ENCODE data around the gene SLC34A3.

Gene SLC34A3

DNA sequence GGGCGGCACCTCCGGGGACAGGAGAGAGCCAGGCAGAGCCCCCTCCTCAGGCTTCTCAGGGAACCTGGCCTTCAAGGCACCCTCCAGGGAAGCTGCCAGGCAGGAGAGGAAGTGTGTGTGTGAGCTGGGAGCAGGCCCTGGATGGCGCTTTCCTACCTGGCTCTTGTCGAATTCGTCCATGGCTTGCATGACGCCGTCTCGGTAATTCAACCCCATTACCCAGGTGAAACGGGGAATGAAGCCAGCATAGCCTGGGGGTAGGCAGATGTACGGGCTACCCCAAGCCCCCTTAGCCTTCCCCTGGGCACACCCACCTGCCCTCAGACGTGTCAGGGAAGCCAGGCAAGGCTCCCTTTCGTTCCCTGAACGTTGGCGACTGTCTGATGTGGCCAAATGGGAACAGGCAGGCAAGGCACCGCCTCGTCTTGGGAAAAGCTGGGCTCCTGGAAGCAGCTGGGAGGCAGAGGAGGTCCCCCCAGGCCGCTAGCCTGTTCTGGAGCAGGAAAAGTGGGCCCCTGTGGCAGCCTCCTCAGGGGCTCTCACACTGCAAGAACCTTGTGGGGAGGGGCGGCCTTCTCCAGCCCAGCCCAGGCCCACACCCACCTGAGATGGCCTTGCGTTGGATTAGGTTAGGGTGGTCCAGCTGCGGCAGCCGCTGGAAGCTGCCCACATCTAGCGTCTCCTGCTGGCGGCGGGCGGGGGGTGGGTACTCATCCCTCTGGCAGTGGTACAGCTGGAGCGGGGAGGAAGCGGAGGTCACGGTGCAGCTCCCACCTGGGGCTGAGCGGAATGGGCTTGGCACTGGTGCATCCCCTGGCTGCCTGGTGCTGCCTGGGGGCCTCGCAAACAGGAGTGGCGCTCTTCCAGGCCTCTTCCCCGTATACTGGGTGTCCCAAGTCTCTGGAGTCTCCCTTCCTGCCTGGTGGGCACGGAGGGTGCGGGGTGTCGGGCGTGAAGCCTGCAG, 14.1 kb downstream of the SLC34A3 start:
- TF ChIP-seq Cebpa-rat (IDR thresholded peaks at IDR 0.05) = no peak
- peaks cover 23 to 30% (median 27%) of the 10 kb centered on the region in 11 experiments for H3K36me3 ChIP-seq
- peaks cover 0 to 3% (median 0%) of the 10 kb centered on the region in 11 experiments; a peak in 1 of 22 replicates for H3K9me3 ChIP-seq (replicated peaks in 1 of 11)
- H3K27me3 ChIP-seq = no peaks in the 10 kb centered on the region
- H3K4me3 ChIP-seq = peak overlapping the region in 2 of 10 experiments; percentile 83 to 98; a peak in 1 of 20 replicates
- peak overlapping the region; percentile 78 to 100 (median 97) for H3K4me2 ChIP-seq
- peak overlapping the region in 10 of 11 experiments; percentile 38 to 97 (median 94); a peak in 10 of 22 replicates for H3K9ac ChIP-seq
- H3K27ac ChIP-seq = 0 out of 22 replicates have a peak overlapping the region, but pooled peaks of 1 of the 11 experiments have one; percentile 15
- H3K4me1 ChIP-seq = peaks cover 29 to 66% (median 51%) of the 10 kb centered on the region in 10 experiments
- peaks cover 30 to 60% (median 47%) of the 10 kb centered on the region in 11 experiments for H4K20me1 ChIP-seq

DNA sequence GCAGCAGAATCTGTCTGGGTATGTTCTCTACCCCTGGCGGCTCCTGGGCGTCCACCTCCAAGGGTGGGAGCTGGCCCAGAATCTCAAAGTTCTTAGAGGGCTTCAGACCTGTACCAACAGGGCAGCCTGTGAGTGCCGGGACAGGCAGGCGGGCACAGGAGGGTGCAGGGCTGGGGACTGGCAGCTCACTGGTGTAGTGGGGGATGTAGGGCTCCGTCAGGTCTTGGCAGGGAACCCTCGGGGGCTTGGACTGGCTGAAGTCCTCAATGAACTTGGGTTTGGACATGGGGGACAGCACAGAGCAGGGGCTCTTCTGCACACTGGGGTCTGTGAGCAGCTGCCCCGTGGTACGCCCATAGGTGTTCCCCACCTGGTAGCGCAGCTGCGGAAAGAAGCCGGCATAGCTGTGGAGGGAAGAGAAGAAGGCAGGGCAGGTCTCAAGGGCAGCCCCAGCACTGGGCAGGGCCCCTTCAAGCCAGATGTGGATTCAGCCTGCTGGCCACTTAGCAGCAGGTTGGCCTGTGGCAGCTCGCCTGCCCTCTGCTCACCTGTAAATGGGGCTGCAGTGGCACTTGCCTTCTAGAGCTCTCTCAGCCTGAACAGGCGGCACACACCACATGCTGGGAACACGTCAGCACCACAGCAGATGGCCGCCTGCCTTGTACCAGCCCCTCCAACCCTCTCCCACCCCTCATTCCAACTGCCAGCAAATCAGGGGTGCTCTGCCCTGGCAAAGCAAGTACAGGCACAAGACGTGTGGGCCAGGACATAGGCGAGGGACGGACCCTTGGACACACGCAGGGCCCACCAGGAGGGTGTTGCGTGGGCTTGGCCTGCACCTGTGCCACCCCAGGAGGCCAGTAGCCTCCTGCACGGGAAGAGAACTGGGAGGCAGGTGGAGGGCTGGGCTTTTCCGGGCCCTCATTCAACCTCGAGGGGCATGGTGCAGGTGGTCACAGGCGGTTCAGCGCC, 15.0 kb downstream of the SLC34A3 start:
- peak overlapping the region in 8 of 11 experiments; percentile 92 to 100 (median 97); a peak in 16 of 22 replicates for H3K4me2 ChIP-seq
- H3K9me3 ChIP-seq (replicated peaks in 1 of 11) = peaks cover 0 to 3% (median 0%) of the 10 kb centered on the region in 11 experiments; a peak in 1 of 22 replicates
- no peak overlapping the region for H3K4me3 ChIP-seq
- H3K4me1 ChIP-seq = peaks cover 28 to 70% (median 54%) of the 10 kb centered on the region in 10 experiments
- peaks cover 30 to 60% (median 47%) of the 10 kb centered on the region in 11 experiments for H4K20me1 ChIP-seq
- peak overlapping the region in 4 of 11 experiments; percentile 3 to 95 (median 20); a peak in 1 of 22 replicates for H3K9ac ChIP-seq
- H3K27me3 ChIP-seq = no peaks in the 10 kb centered on the region
- no peak for TF ChIP-seq Cebpa-rat (IDR thresholded peaks at IDR 0.05)
- no peak overlapping the region for H3K27ac ChIP-seq
- H3K36me3 ChIP-seq = peaks cover 23 to 30% (median 27%) of the 10 kb centered on the region in 11 experiments

DNA sequence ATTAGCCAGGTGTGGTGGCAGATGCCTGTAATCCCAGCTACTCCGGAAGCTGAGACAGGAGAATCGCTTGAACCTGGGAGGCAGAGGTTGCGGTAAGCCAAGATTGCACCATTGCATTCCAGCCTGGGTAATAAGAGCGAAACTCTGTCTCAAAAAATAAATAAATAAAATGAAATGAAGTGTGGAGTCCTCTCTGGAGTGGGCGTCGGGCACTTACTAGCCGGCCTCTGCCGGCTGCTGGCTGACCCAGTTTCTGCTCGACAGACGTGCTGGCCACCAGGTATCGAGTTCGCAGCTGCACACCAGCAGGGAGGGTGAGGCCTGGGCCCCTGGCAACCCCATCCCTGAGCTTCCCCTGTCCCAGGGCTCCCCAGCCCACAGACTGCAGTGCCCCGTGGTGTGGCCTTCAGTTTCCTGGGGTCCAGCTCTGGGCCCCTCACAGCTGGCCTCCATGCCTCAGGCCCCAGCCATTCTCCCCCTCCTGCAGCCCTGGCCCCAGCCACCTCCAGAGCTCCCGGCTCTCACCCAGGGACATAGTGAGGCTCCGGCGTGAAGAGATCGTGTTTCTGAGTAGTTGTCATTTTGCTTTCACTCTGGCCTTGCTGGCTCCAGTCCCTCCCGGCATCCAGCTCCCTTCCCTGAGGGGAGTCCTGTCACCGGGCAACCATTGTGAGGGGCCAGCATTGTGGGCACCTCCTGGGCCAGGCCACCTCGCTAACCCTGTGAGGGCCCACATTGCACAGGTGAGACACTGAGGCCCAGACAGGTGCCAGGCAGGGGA, 16.6 kb downstream of the SLC34A3 start:
- Histone ChIP-seq H3K4me2 (peak overlapping the region in 2 of 11 experiments; percentile 36 to 97; a peak in 5 of 22 replicates), H3K27ac (no peak overlapping the region), H3K4me3 (no peak overlapping the region), H3K4me1 (peaks cover 27 to 72% (median 54%) of the 10 kb centered on the region in 10 experiments), H3K9ac (peak overlapping the region in 3 of 11 experiments; percentile 5 to 35 (median 23); a peak in 3 of 22 replicates), H3K27me3 (no peaks in the 10 kb centered on the region), H3K9me3 (replicated peaks in 1 of 11) (no peaks in the 10 kb centered on the region), H3K36me3 (peaks cover 17 to 22% (median 19%) of the 10 kb centered on the region in 11 experiments), H4K20me1 (peaks cover 21 to 48% (median 38%) of the 10 kb centered on the region in 11 experiments)
- no peak for TF ChIP-seq Cebpa-rat (IDR thresholded peaks at IDR 0.05)

DNA sequence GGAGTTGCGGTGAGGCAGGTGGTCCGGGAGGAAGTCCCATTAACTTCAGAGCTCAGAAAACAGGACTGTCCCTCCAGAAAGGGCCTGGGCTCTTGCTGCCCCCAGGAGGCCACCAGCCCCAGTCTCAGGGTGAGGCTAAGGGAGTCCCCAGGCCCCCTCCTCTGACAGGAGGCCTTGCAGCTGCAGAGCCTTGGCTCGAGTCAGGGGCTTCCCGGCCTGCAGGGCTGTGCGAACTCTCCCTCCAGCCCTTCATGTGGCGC, 17.1 kb downstream of the SLC34A3 start:
- Histone ChIP-seq H3K27ac (no peak overlapping the region), H3K27me3 (no peaks in the 10 kb centered on the region), H4K20me1 (peaks cover 16 to 42% (median 33%) of the 10 kb centered on the region in 11 experiments), H3K9ac (peak overlapping the region in 2 of 11 experiments; percentile 23 to 35; a peak in 3 of 22 replicates), H3K9me3 (replicated peaks in 1 of 11) (no peaks in the 10 kb centered on the region), H3K4me3 (no peak overlapping the region), H3K4me1 (peaks cover 23 to 71% (median 53%) of the 10 kb centered on the region in 10 experiments), H3K4me2 (peak overlapping the region in 2 of 11 experiments; percentile 10 to 36; a peak in 4 of 22 replicates), H3K36me3 (peaks cover 11 to 17% (median 14%) of the 10 kb centered on the region in 11 experiments)
- no peak for TF ChIP-seq Cebpa-rat (IDR thresholded peaks at IDR 0.05)

DNA sequence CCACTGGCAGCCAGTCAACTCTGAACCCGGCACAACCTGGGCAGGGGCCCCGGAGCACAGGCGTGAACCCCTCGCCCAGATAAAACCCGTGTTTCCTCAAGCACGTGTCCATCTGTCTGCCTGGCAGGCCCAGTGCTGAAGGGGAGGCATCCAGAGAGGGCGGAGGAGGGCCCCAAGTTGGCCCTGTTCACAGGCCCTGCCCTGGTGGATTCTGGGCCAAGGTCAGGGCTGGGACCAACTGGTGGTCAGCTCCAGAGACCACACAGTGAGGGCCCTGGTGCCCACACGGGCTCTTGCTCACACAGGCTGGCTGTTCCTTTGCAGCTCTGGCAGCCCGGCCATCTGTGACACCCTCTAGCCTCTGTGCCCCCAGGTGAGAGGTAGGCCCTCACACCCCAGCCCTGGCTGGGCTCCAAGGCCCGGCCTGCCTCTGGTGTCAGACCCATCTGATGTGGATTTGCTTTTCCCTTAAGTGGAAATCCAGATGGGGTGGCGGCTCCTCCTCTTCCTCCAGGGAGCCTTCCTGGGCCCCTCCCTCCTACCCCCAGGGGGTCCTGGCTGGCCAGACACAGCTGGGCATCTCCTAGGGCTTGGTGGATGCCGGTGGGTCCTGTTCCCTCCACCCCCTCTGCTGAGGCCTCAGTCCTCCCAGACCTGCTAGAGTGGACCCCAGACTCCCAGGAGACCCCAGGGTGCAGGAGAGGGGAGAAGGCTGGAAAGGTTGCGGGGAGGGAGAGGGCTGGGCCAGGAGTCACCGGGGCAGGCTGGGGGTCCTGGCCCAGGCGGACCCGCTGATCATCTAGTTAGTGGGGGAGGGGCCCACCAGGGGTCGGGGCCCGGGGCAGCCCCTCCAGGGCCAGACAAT, 19.9 kb downstream of the SLC34A3 start:
- peak overlapping the region in 6 of 11 experiments; percentile 10 to 60 (median 42); a peak in 9 of 22 replicates for H3K9ac ChIP-seq
- H3K4me3 ChIP-seq = no peak overlapping the region
- peak overlapping the region in 7 of 11 experiments; percentile 12 to 51 (median 26); a peak in 10 of 22 replicates for H3K4me2 ChIP-seq
- TF ChIP-seq Cebpa-rat (IDR thresholded peaks at IDR 0.05) = no peak
- no peaks in the 10 kb centered on the region for H3K27me3 ChIP-seq
- H3K9me3 ChIP-seq (replicated peaks in 1 of 11) = no peaks in the 10 kb centered on the region
- H4K20me1 ChIP-seq = peaks cover 0 to 17% (median 6%) of the 10 kb centered on the region in 11 experiments; a peak in 13 of 22 replicates
- H3K27ac ChIP-seq = no peak overlapping the region
- peaks cover 15 to 64% (median 45%) of the 10 kb centered on the region in 10 experiments for H3K4me1 ChIP-seq
- no peaks in the 10 kb centered on the region for H3K36me3 ChIP-seq

DNA sequence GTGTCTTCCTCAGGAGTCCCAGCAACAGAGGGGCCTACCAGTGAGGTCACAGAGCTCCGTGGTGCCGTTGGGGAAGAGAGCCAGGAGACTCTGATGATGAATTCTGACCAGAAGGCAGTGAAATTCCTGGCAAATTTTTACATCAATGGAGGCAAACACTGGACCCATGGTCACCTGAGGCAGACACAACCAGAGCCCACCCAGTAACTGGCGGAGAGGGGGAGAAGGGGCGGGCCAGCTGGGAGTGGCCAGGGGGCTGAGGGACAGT, 20.4 kb downstream of the SLC34A3 start, which contains the start of gene STPG3:
TSS of gene STPG3 (plus strand) at position 93 of the 268 bp plus-strand sequence. CDS start at position 94, 1 bp downstream.
- H3K27me3 ChIP-seq = no peaks in the 10 kb centered on the region
- no peak for TF ChIP-seq Cebpa-rat (IDR thresholded peaks at IDR 0.05)
- H4K20me1 ChIP-seq = peaks cover 0 to 17% (median 9%) of the 10 kb centered on the region in 11 experiments; a peak in 19 of 22 replicates
- H3K27ac ChIP-seq = no peak within 1 kb of the TSS
- no peak within 1 kb of the TSS for H3K4me3 ChIP-seq
- peak within 1 kb of the TSS in 7 of 11 experiments; percentile 12 to 51 (median 26); a peak in 10 of 22 replicates for H3K4me2 ChIP-seq
- H3K4me1 ChIP-seq = peaks cover 18 to 62% (median 43%) of the 10 kb centered on the region in 10 experiments
- peak within 1 kb of the TSS in 6 of 11 experiments; percentile 10 to 60 (median 42); a peak in 9 of 22 replicates for H3K9ac ChIP-seq
- no peaks in the 10 kb centered on the region for H3K9me3 ChIP-seq (replicated peaks in 1 of 11)
- H3K36me3 ChIP-seq = peaks cover 0 to 3% (median under 1%) of the 10 kb centered on the region in 11 experiments; a peak in 6 of 22 replicates

Measured in BLaER1 treated with 17β-estradiol and CSF1 and Interleukin-3, amounts not matched to agents 10 nM and 100 nM (cell line).